WTC11 (cell line): ENCODE results near the gene PITPNC1.

Source experiments
- MXD4 ChIP-seq: fragments of 250-450 bp; sonication (Bioruptor Pico); IDR thresholded peaks from 2 replicates; pipeline ENCODE4 v1.8.0; 2021; ENCODE audit warnings: mild to moderate bottlenecking, moderate library complexity, borderline replicate concordance
- NFYB ChIP-seq: sonication (generic); formaldehyde crosslinking; conservative IDR thresholded peaks from 2 replicates; pipeline ENCODE4 v1.8.0; 2022; ENCODE audit warnings: low read depth, missing genetic modification reagents
- PRRX2 ChIP-seq: fragments of 250-450 bp; sonication (Bioruptor Pico); IDR thresholded peaks from 2 replicates; pipeline ENCODE4 v1.8.0; 2021; ENCODE audit warnings: mild to moderate bottlenecking
- TF ChIP-seq, protein P1 (sequence below): sonication (generic); formaldehyde crosslinking; IDR thresholded peaks from 2 replicates; pipeline ENCODE4 v1.8.0; 2023; ENCODE audit warnings: missing genetic modification reagents, mild to moderate bottlenecking, borderline replicate concordance
- TF ChIP-seq, protein P2 (sequence below): sonication (generic); formaldehyde crosslinking; IDR thresholded peaks from 2 replicates; pipeline ENCODE4 v1.8.1; 2023; ENCODE audit warnings: mild to moderate bottlenecking, moderate library complexity, missing genetic modification reagents
- TF ChIP-seq, protein P3 (sequence below): fragments of 200-600 bp; IDR thresholded peaks from 2 replicates; pipeline ENCODE4 v1.8.0; 2022; ENCODE audit warnings: antibody characterized with exemption
- TF ChIP-seq, protein P4 (sequence below): sonication (generic); formaldehyde crosslinking; IDR thresholded peaks from 2 replicates; pipeline ENCODE4 v1.8.0; 2022; ENCODE audit warnings: mild to moderate bottlenecking, missing genetic modification reagents

DNA sequence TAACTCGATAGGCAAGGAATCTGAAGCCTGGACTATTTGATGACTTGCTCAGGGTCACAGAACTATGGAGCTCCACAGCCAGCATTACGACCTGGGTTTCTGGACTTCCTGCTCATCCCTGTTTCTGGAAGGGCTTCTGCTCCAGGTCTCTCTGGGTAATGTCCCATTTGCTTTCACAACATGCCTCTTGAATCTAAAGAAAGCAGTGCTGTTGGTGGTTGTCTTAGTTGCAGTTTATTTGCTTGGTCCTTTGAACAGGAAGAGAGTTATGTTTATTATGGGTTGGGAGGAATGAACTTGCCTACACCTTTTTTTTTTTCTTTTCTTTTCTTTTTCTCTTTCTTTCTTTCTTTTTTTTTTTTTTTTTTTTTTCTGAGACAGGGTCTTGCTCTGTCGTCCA is 84.8 kb downstream of the PITPNC1 start:
- TF ChIP-seq, protein P1, sequence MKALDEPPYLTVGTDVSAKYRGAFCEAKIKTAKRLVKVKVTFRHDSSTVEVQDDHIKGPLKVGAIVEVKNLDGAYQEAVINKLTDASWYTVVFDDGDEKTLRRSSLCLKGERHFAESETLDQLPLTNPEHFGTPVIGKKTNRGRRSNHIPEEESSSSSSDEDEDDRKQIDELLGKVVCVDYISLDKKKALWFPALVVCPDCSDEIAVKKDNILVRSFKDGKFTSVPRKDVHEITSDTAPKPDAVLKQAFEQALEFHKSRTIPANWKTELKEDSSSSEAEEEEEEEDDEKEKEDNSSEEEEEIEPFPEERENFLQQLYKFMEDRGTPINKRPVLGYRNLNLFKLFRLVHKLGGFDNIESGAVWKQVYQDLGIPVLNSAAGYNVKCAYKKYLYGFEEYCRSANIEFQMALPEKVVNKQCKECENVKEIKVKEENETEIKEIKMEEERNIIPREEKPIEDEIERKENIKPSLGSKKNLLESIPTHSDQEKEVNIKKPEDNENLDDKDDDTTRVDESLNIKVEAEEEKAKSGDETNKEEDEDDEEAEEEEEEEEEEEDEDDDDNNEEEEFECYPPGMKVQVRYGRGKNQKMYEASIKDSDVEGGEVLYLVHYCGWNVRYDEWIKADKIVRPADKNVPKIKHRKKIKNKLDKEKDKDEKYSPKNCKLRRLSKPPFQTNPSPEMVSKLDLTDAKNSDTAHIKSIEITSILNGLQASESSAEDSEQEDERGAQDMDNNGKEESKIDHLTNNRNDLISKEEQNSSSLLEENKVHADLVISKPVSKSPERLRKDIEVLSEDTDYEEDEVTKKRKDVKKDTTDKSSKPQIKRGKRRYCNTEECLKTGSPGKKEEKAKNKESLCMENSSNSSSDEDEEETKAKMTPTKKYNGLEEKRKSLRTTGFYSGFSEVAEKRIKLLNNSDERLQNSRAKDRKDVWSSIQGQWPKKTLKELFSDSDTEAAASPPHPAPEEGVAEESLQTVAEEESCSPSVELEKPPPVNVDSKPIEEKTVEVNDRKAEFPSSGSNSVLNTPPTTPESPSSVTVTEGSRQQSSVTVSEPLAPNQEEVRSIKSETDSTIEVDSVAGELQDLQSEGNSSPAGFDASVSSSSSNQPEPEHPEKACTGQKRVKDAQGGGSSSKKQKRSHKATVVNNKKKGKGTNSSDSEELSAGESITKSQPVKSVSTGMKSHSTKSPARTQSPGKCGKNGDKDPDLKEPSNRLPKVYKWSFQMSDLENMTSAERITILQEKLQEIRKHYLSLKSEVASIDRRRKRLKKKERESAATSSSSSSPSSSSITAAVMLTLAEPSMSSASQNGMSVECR (CRISPR knock-in tag), result no peak
- TF ChIP-seq, protein P2, sequence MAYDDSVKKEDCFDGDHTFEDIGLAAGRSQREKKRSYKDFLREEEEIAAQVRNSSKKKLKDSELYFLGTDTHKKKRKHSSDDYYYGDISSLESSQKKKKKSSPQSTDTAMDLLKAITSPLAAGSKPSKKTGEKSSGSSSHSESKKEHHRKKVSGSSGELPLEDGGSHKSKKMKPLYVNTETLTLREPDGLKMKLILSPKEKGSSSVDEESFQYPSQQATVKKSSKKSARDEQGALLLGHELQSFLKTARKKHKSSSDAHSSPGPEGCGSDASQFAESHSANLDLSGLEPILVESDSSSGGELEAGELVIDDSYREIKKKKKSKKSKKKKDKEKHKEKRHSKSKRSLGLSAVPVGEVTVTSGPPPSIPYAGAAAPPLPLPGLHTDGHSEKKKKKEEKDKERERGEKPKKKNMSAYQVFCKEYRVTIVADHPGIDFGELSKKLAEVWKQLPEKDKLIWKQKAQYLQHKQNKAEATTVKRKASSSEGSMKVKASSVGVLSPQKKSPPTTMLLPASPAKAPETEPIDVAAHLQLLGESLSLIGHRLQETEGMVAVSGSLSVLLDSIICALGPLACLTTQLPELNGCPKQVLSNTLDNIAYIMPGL (CRISPR knock-in tag), result no peak
- TF ChIP-seq, protein P3, sequence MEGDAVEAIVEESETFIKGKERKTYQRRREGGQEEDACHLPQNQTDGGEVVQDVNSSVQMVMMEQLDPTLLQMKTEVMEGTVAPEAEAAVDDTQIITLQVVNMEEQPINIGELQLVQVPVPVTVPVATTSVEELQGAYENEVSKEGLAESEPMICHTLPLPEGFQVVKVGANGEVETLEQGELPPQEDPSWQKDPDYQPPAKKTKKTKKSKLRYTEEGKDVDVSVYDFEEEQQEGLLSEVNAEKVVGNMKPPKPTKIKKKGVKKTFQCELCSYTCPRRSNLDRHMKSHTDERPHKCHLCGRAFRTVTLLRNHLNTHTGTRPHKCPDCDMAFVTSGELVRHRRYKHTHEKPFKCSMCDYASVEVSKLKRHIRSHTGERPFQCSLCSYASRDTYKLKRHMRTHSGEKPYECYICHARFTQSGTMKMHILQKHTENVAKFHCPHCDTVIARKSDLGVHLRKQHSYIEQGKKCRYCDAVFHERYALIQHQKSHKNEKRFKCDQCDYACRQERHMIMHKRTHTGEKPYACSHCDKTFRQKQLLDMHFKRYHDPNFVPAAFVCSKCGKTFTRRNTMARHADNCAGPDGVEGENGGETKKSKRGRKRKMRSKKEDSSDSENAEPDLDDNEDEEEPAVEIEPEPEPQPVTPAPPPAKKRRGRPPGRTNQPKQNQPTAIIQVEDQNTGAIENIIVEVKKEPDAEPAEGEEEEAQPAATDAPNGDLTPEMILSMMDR, result no peak
- TF ChIP-seq, protein P4, sequence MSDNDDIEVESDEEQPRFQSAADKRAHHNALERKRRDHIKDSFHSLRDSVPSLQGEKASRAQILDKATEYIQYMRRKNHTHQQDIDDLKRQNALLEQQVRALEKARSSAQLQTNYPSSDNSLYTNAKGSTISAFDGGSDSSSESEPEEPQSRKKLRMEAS, result no peak
- TF ChIP-seq NFYB (CRISPR knock-in tag) (no peak), MXD4 (CRISPR knock-in tag) (no peak), PRRX2 (CRISPR knock-in tag) (no peak)
